ENCODE results near the gene NSUN6. TPM values are rescaled to one million over a fixed set of nuclear protein-coding genes. Genes with fewer than 3 reads are reported as not detected.
A peak's percentile ranks its signal among the peaks of the same experiment; 100 is the strongest.

Gene NSUN6, protein sequence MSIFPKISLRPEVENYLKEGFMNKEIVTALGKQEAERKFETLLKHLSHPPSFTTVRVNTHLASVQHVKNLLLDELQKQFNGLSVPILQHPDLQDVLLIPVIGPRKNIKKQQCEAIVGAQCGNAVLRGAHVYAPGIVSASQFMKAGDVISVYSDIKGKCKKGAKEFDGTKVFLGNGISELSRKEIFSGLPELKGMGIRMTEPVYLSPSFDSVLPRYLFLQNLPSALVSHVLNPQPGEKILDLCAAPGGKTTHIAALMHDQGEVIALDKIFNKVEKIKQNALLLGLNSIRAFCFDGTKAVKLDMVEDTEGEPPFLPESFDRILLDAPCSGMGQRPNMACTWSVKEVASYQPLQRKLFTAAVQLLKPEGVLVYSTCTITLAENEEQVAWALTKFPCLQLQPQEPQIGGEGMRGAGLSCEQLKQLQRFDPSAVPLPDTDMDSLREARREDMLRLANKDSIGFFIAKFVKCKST
- 1 to 10 TPM; 3.1 to 10.0 (median 7.5) TPM for total RNA-seq
- 1 to 10 TPM; 6.9 to 7.8 TPM for polyA plus RNA-seq
- long read RNA-seq, donor 1, partial matches to known transcripts, result 0 of 6 reads
- long read RNA-seq, donor 1, other reads (novel, unspliced or antisense), result 6 of 6 reads
- long read RNA-seq, donor 2, transcript NSUN6-201 (11 exons, 2,201 nt), result major isoform, 5 of 14 reads
- long read RNA-seq, donor 2, partial matches to known transcripts, result 2 of 14 reads
- long read RNA-seq, donor 2, other reads (novel, unspliced or antisense), result 7 of 14 reads
- long read RNA-seq, donor 3, partial matches to known transcripts, result 0 of 7 reads
- long read RNA-seq, donor 3, other reads (novel, unspliced or antisense), result 4 of 7 reads

DNA sequence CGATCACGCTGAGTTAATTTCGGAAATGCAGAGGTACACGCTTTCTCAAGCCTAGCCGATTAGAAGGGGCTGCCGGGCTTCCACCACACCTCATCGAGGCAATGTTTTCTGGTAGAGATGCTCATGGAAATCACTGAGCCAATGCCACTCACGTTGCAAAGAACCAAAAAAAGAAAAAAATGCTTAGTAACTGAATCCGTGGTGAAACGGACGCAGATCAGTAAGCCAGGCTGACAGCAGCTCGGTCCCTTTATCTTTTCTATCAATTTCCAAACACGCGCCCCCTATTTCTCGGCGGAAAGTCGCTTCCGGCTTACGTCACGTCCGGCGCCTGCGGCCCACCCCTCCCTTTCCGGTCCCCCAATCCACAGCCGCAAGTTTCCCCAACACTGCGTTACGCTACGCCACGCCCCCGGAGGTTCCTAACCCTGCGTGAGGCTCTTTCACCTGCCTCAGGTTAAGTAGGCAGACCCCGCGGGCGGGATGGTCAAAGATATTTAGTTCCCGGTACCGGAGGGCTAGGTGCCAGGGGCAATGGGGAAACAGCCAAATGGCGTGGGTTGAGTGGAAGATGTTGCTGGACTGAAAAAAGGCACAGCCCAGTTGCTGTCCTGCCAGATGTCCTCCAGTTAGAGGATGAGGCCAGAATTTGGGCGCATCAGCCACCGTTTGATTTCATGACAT, at the start of gene NSUN6:
TSS of gene NSUN6 (minus strand) at position 264 of the 684 bp plus-strand sequence. CDS start 384 bp downstream, outside the sequence.
- ATAC-seq (peak; percentile 94 to 99 (median 98)), DNase-seq (peak; percentile 90 to 93 (median 91))
- 0 to 1% (median 0%) methylated on average over 38 to 39 of the region's 39 CpGs for WGBS, 4 donors
- H3K9me3 ChIP-seq, result no peaks in the 10 kb centered on the region
- peak in 1 of 2 donors; percentile 74 for TF ChIP-seq POLR2A (IDR thresholded peaks at IDR 0.05)
- TF ChIP-seq, protein P1, sequence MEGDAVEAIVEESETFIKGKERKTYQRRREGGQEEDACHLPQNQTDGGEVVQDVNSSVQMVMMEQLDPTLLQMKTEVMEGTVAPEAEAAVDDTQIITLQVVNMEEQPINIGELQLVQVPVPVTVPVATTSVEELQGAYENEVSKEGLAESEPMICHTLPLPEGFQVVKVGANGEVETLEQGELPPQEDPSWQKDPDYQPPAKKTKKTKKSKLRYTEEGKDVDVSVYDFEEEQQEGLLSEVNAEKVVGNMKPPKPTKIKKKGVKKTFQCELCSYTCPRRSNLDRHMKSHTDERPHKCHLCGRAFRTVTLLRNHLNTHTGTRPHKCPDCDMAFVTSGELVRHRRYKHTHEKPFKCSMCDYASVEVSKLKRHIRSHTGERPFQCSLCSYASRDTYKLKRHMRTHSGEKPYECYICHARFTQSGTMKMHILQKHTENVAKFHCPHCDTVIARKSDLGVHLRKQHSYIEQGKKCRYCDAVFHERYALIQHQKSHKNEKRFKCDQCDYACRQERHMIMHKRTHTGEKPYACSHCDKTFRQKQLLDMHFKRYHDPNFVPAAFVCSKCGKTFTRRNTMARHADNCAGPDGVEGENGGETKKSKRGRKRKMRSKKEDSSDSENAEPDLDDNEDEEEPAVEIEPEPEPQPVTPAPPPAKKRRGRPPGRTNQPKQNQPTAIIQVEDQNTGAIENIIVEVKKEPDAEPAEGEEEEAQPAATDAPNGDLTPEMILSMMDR (IDR thresholded peaks at IDR 0.05), result peak in 5 of 12 donors; percentile 11 to 44 (median 25)
- peaks cover 0 to 29% (median 14%) of the 10 kb centered on the region in 12 donors for H3K4me1 ChIP-seq
- H3K27ac ChIP-seq, result peak within 1 kb of the TSS; percentile 81 to 95 (median 89)
- H3K27me3 ChIP-seq, result no peaks in the 10 kb centered on the region
- peaks cover 0 to 36% (median 5%) of the 10 kb centered on the region in 9 donors for H3K36me3 ChIP-seq
- intact Hi-C loops (cut with DNase I), result loop anchor here in 1 of 10 donors (10.0 kb wide), 2 partner anchors 107 to 307 kb away; no protein-coding TSS in a partner anchor
- H3K4me3 ChIP-seq, result peak within 1 kb of the TSS; percentile 33 to 82 (median 71)

DNA sequence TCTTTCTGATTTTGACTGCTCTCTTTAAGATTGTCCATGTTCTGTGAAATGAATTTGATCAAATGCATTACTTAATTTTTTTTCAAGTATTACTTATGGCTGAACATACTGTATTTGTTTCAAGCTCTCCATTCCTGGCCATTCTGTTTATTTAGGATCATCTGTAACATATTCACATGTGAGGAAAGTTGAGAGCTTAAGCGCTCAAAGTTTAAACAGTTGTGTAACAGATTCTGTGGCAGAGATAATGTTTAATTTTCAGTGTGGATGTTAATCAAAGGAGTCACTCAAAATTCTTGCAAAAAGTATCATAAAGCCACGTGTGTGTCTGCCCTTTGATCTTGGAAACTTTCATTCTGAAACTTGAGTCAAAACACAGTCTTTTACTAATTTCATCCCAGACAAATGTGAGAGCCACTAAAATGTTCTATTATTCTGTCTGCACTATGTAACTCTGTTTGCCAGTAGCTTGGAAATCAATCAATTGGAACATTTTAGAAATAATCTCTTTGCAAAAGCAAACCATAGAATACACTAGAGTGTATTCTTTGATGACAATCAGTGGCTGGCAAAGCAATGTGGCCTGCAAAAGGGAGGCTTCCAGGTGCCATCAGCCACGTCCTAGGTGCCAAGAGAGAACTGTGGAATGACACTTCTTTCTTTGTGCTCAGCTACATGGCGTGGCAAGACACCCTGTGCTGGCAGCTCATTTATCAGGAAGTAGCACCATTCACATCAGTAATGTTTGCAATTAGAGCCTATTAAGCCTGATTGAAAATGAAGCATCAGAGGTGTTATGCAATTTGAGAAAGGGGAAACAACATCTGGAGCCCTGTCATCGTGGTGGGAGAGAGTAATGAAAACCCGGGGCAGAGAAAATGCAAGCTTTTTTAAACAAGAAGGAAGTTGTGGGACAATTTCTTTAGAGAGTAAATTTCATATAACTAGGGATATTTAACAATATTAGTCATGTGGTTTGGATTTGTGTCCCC, 48.8 kb upstream of the NSUN6 start:
- Histone ChIP-seq H3K4me1 (no peaks in the 10 kb centered on the region), H3K27ac (no peak overlapping the region), H3K36me3 (no peaks in the 10 kb centered on the region), H3K4me3 (no peak overlapping the region), H3K9me3 (peaks cover 0 to 6% (median 0%) of the 10 kb centered on the region in 12 donors), H3K27me3 (no peaks in the 10 kb centered on the region)
- DNase-seq (no peak), ATAC-seq (no peak)
- intact Hi-C loops (cut with DNase I), result no loop called here
- TF ChIP-seq POLR2A (IDR thresholded peaks at IDR 0.05), result no peak
- TF ChIP-seq, protein P1 (IDR thresholded peaks at IDR 0.05), result no peak
- WGBS, 4 donors, result 74 to 83% (median 79%) methylated on average over 6 of the region's 6 CpGs

DNA sequence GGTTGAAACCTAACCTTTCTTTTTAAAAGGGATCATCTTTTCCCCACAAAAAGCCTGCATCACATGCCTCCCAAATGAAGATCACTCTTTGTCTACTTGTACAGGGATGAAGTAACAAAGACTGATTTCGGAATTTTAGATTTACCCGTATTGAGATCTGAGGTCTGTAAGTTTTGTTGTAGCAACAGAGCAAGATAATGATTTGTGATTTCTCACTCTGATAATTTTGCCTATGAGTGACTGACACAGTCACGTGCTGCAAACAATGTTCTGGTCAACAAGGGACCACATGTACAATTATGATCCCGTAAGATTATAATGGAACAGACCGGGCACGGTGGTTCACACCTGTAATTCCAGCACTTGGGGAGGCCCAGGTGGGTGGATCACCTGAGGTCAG, 39.2 kb upstream of the NSUN6 start:
- DNase-seq (no peak), ATAC-seq (no peak)
- WGBS, 4 donors, result 87 to 93% (median 91%) methylated on average over 6 of the region's 6 CpGs
- no peaks in the 10 kb centered on the region for H3K36me3 ChIP-seq
- intact Hi-C loops (cut with DNase I), result no loop called here
- no peak overlapping the region for H3K4me3 ChIP-seq
- H3K4me1 ChIP-seq, result no peaks in the 10 kb centered on the region
- no peak overlapping the region for H3K27ac ChIP-seq
- no peak for TF ChIP-seq POLR2A (IDR thresholded peaks at IDR 0.05)
- no peaks in the 10 kb centered on the region for H3K9me3 ChIP-seq
- H3K27me3 ChIP-seq, result no peaks in the 10 kb centered on the region

DNA sequence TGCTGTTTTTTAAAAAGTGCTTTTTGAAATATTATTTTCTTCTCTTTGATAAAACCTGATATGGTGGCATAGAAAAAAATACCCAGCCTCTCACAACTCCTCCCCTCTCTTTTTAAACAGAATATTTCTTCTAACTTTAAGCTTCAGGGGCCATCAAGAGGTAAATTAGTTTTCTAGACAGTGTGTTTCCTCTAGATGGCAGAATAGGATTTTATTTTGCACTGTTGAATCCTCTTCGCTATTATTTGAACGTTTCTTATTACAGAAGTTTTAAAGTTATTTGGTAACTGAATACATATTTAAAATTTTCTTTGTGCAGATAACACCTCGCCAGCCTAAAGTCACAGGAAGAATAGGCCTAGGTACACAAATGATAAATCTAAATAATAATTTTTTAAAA, 38.1 kb upstream of the NSUN6 start:
- Histone ChIP-seq H3K4me1 (no peaks in the 10 kb centered on the region), H3K27ac (no peak overlapping the region), H3K27me3 (no peaks in the 10 kb centered on the region), H3K36me3 (no peaks in the 10 kb centered on the region), H3K4me3 (no peak overlapping the region), H3K9me3 (no peaks in the 10 kb centered on the region)
- 13 to 19% (median 15%) methylated on average over 3 of the region's 3 CpGs for WGBS, 4 donors
- TF ChIP-seq POLR2A (IDR thresholded peaks at IDR 0.05), result no peak
- TF ChIP-seq, protein P1 (IDR thresholded peaks at IDR 0.05), result peak in 10 of 12 donors; percentile 26 to 56 (median 43)
- intact Hi-C loops (cut with DNase I), result no loop called here
- no peak for ATAC-seq
- DNase-seq, result no peak

All from heart left ventricle (tissue), 16 donors.